Activated CD8-positive, alpha-beta memory T cell treated with anti-CD3 and anti-CD28 coated beads, Interleukin-2, amount 50 U/mL, for 4 hours (primary cell): ENCODE results near the gene HMOX2.

ENCODE experiments used
- DNase-seq: peaks from one replicate; pipeline ENCODE4 v3.0.0-alpha.2; 2020

The HMOX2 gene

GRCh38 chr16:4525634-4526277 lies 49.6 kb downstream of the HMOX2 start:
- DNase-seq = no peak

- no peak for DNase-seq
Observed at GRCh38 chr16:4529085-4530060, 53.2 kb downstream of the HMOX2 start.

GRCh38 chr16:4531811-4532210 lies 55.6 kb downstream of the HMOX2 start:
- no peak for DNase-seq

GRCh38 chr16:4532238-4532637 lies 56.0 kb downstream of the HMOX2 start:
- DNase-seq = no peak

- no peak for DNase-seq
Observed at GRCh38 chr16:4533490-4533889, 57.3 kb downstream of the HMOX2 start.

GRCh38 chr16:4534151-4534790 lies 58.1 kb downstream of the HMOX2 start:
- no peak for DNase-seq

- no peak for DNase-seq
Observed at GRCh38 chr16:4535627-4536108, 59.5 kb downstream of the HMOX2 start.

- no peak for DNase-seq
Observed at GRCh38 chr16:4536391-4537106, 60.4 kb downstream of the HMOX2 start.

- no peak for DNase-seq
Observed at GRCh38 chr16:4537376-4538343, 61.5 kb downstream of the HMOX2 start.

- DNase-seq = peak; percentile 98
Observed at GRCh38 chr16:4538350-4539235, 62.4 kb downstream of the HMOX2 start, which contains the start of gene CDIP1. Gene CDIP1 (minus strand): TSS chr16:4538773. CDS start chr16:4514130, 24,643 bp downstream.

- DNase-seq = no peak
Observed at GRCh38 chr16:4539716-4540284, 63.6 kb downstream of the HMOX2 start.

- DNase-seq = no peak
Observed at GRCh38 chr16:4544473-4544872, 68.3 kb downstream of the HMOX2 start.

GRCh38 chr16:4548124-4548523 lies 71.9 kb downstream of the HMOX2 start:
- no peak for DNase-seq

- DNase-seq = no peak
Observed at GRCh38 chr16:4550591-4550990, 74.4 kb downstream of the HMOX2 start.

- no peak for DNase-seq
Observed at GRCh38 chr16:4552541-4552940, 76.3 kb downstream of the HMOX2 start.

- DNase-seq = no peak
Observed at GRCh38 chr16:4556112-4556511, 79.9 kb downstream of the HMOX2 start, which contains the start of gene C16orf96. Gene C16orf96 (plus strand): TSS chr16:4556340. CDS start chr16:4556490, 150 bp downstream.

GRCh38 chr16:4556580-4556979 lies 80.4 kb downstream of the HMOX2 start:
- no peak for DNase-seq

- DNase-seq = no peak
Observed at GRCh38 chr16:4557973-4558372, 81.8 kb downstream of the HMOX2 start.
